ENCODE data around the gene SCD5. TPM values are rescaled to one million over a fixed set of nuclear protein-coding genes. Genes with fewer than 3 reads are reported as not detected.

Gene SCD5
- not detected in 2 replicates for total RNA-seq (2011; cell fraction: chromatin; rRNA removed; ENCODE audit: low replicate concordance)
- total RNA-seq (2011; cell fraction: nucleolus; rRNA removed), result not detected in 2 replicates
- total RNA-seq (2011; cell fraction: nucleoplasm; rRNA removed), result not detected in 2 replicates
- total RNA-seq (2014; rRNA removed) (not detected in 2 replicates), total RNA-seq (2014; rRNA removed; fragmentation: Illumina TruSeq; extraction: Trizol) (0.04 TPM in 1 of 2 replicates, not detected in the other), total RNA-seq (2015; rRNA removed; fragmentation: Illumina TruSeq; extraction: Trizol) (not detected in 2 replicates), total RNA-seq (2021) (0.18 and 0.20 TPM in 2 replicates), polyA plus RNA-seq (2011; rRNA removed) (0.03 and 0.04 TPM in 2 replicates), polyA plus RNA-seq (2014; fragmentation: Illumina TruSeq; extraction: Trizol) (not detected in 2 replicates), polyA plus RNA-seq (2014; fragmentation: Nextera tagmentation; extraction: Ambion mirVana) (under 1 TPM in 1 of 2 experiments, not detected in 1; 0.01 TPM), polyA plus RNA-seq (2014; rRNA removed) (not detected in 2 replicates), polyA minus RNA-seq (2011; rRNA and poly(A)+ RNA removed) (0.06 TPM in 1 of 2 replicates, not detected in the other), Bru-seq, nascent RNA (percentile 11 among the genes with signal in this experiment), BruChase-seq, experiment 1, labeled RNA remaining after a 2-hour chase (percentile 12 among the genes with signal in this experiment), BruChase-seq, experiment 2, labeled RNA remaining after a 6-hour chase (percentile 12 among the genes with signal in this experiment)
- 0.09 TPM in 1 of 2 replicates, not detected in the other for polyA plus RNA-seq (2011; cell fraction: cytosol; rRNA removed)
- not detected in 2 replicates for polyA plus RNA-seq (2011; cell fraction: nucleus; rRNA removed)
- not detected in 2 replicates for polyA plus RNA-seq (2012)
- polyA minus RNA-seq (2011; cell fraction: cytosol; rRNA and poly(A)+ RNA removed), result not detected in 2 replicates
- polyA minus RNA-seq (2011; cell fraction: nucleus; rRNA and poly(A)+ RNA removed), result 0.13 TPM in 1 of 2 replicates, not detected in the other
- long read RNA-seq, experiment 1, result 0 reads
- long read RNA-seq, experiment 2, result 0 reads
- long read RNA-seq, experiment 3, result 0 reads

GRCh38 chr4:82798168-82799005 is at the start of gene SCD5:
Gene SCD5, minus strand, starts transcription at chr4:82798796. Its CDS starts 259 bp downstream, at chr4:82798537.
- WGBS (ENCODE audit: insufficient coverage, low coverage, missing lambda C conversion rate), result 5% methylated on average over 48 of the region's 94 CpGs
- Histone ChIP-seq H3K27ac (ENCODE audit: extremely low read depth, low read depth, low read length) (no peak within 1 kb of the TSS), H3K9ac (ENCODE audit: insufficient read depth in 1 of 2, low read depth in 2 of 2, low read length in 2 of 2) (peak within 1 kb of the TSS in 1 of 2 experiments; percentile 50; a peak in 1 of 4 replicates), H2AFZ (ENCODE audit: low read depth, low read length) (no peak within 1 kb of the TSS), H3K4me2 (ENCODE audit: insufficient read depth, low read length) (peak within 1 kb of the TSS; percentile 5; the same call in 1 of the 2 replicates), H3K4me3 (peak within 1 kb of the TSS; percentile 34; the same call in 1 of the 2 replicates), H4K20me1 (replicated peaks; ENCODE audit: control insufficient read depth, insufficient read depth, low read length) (peaks cover 2% of the 10 kb centered on the region; the same call in 1 of the 2 replicates), H3K79me2 (ENCODE audit: control insufficient read depth, insufficient read depth, low read length) (no peaks in the 10 kb centered on the region), H3K36me3 (ENCODE audit: control insufficient read depth, insufficient read depth, low read length) (no peaks in the 10 kb centered on the region), H3K9me3 (replicated peaks; ENCODE audit: control insufficient read depth, insufficient read depth, low read depth, low read length) (no peaks in the 10 kb centered on the region), H3K4me1 (replicated peaks in 1 of 2; ENCODE audit: control insufficient read depth in 2 of 2, insufficient read depth in 2 of 2, low read length in 2 of 2) (peaks cover 0 to 15% of the 10 kb centered on the region in 2 experiments; a peak in 2 of 5 replicates), H3K27me3 (ENCODE audit: control insufficient read depth in 2 of 2, insufficient read depth in 2 of 2, low read length in 2 of 2) (peaks cover 36 to 62% of the 10 kb centered on the region in 2 experiments), H3K9me1 (ENCODE audit: control insufficient read depth, insufficient read depth, low read length) (no peaks in the 10 kb centered on the region)
- BruUV-seq (replicated peaks), result no TSS peak
- ChIA-PET POLR2A (no interaction called here), CTCF (ENCODE audit: low intra/inter-chr PET ratio) (no interaction called here)
- intact Hi-C loops (cut with micrococcal nuclease) (no loop called here), in situ Hi-C loops (cut with MboI) (no loop called here)
- TF ChIP-seq ARHGAP35 (IDR thresholded peaks at IDR 0.05; ENCODE audit: partially characterized antibody) (no peak), NFYB (IDR thresholded peaks at IDR 0.05; ENCODE audit: extremely low read depth, insufficient read length) (peak; percentile 3), HDGF (IDR thresholded peaks at IDR 0.05) (no peak), TFAP4 (CRISPR knock-in tag; IDR thresholded peaks at IDR 0.05; ENCODE audit: borderline replicate concordance) (peak; percentile 13; the same call in 1 of the 2 replicates)
- no peak for FAIRE-seq
- peak; percentile 80 for ATAC-seq
- peak; percentile 59 to 83 (median 70) for DNase-seq (ENCODE audit: extremely low read depth in 1 of 4, low spot score in 3 of 4)
